NB4 (cell line): ENCODE measurements around the gene THEMIS.

ENCODE experiments used
- CTCF ChIP-seq: IDR thresholded peaks from one replicate; pipeline ENCODE4 v1.5.1; 2012; ENCODE audit warnings: low read depth, low read length
- MYC ChIP-seq: IDR thresholded peaks from 2 replicates; pipeline ENCODE4 v1.6.1; 2011; ENCODE audit warnings: low read depth, low read length
- POLR2A ChIP-seq: IDR thresholded peaks from 2 replicates; pipeline ENCODE4 v1.6.1; 2011; ENCODE audit warnings: mild to moderate bottlenecking; ENCODE audit not compliant: insufficient read length; ENCODE audit errors: extremely low read depth

DNA sequence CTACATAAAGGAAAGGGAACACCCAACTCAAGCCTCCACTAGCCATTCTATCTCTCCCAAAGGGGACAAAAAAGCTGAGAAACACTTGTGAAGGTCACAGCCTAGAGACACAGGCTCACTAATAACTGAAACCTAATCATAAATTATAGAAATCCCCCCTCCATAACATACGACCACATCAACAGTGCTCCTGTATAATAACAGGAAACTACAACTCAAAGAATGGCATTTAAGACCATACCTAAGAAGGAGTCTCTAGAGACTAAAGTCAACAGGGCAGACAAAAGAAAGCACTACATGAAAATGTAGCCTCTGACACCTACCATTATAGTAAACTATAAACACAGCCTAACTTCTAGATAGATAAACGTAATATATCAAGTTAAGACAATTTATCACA lies 82.7 kb downstream of the THEMIS start:
- no peak for TF ChIP-seq CTCF
- TF ChIP-seq MYC, result no peak
- TF ChIP-seq POLR2A, result no peak
